CD4-positive, alpha-beta T cell (primary cell): ENCODE measurements around the gene THBS2. TPM values are rescaled to one million over a fixed set of nuclear protein-coding genes. Genes with fewer than 3 reads are reported as not detected.

Experiments
- ATAC-seq: fragments of 200-7000 bp; cut with Tn5 transposase; one replicate; pipeline ENCODE4 v1.10.0; 2022; ENCODE audit warnings: mild to moderate bottlenecking; ENCODE audit not compliant: poor library complexity
- CTCF ChIA-PET: fragments of 350-600 bp; sonication (Branson Sonifier 250); formaldehyde crosslinking; loops from one replicate; lab custom pipeline; 2021; ENCODE audit warnings: antibody characterized with exemption, inconsistent platforms; lab: Charles Lee
- POLR2A ChIA-PET: fragments of 350-600 bp; sonication (Branson Sonifier 250); formaldehyde crosslinking; loops from one replicate; lab custom pipeline; 2021; ENCODE audit warnings: antibody characterized with exemption, inconsistent platforms; lab: Charles Lee
- DNase-seq, 14 experiments: peaks; one replicate each; pipeline ENCODE4 v3.0.0-alpha.2; 2013 to 2020; ENCODE audit warnings: mixed read lengths in 2 of 14
- H3K27ac ChIP-seq, 2 donors: one replicate each; pipeline versions ENCODE4 v1.5.1 to v1.7.0; 2013; ENCODE audit warnings: low read length in 2 of 2, low read depth in 1 of 2, mild to moderate bottlenecking in 1 of 2
- H3K27me3 ChIP-seq, 2 experiments: 1 replicate in 1 of 2; 2 replicates in 1 of 2; pipeline versions ENCODE4 v1.6.1 to v1.7.0; 2013; ENCODE audit warnings: low read length in 2 of 2, control low read depth in 1 of 2, mild to moderate bottlenecking in 1 of 2, moderate library complexity in 1 of 2; ENCODE audit not compliant: insufficient read depth in 2 of 2, control insufficient read depth in 1 of 2
- H3K36me3 ChIP-seq: one replicate; pipeline ENCODE4 v1.6.1; 2013; ENCODE audit warnings: low read length, control low read depth; ENCODE audit not compliant: insufficient read depth
- H3K4me1 ChIP-seq: one replicate; pipeline ENCODE4 v1.6.1; 2013; ENCODE audit warnings: low read length, control low read depth; ENCODE audit not compliant: insufficient read depth
- H3K4me3 ChIP-seq: one replicate; pipeline ENCODE4 v1.5.1; 2013; ENCODE audit warnings: mild to moderate bottlenecking, low read length, moderate library complexity
- H3K9me3 ChIP-seq, 2 experiments: 1 replicate in 1 of 2; 2 replicates in 1 of 2; pipeline versions ENCODE4 v1.6.1 to v1.7.0; 2013; ENCODE audit warnings: low read length in 2 of 2, mild to moderate bottlenecking in 2 of 2, control low read depth in 1 of 2, moderate library complexity in 1 of 2; ENCODE audit not compliant: control insufficient read depth in 1 of 2, insufficient read depth in 1 of 2
- H3K27ac Mint-ChIP-seq: one replicate; pipeline ENCODE4 v1.8.0; 2020; ENCODE audit warnings: mixed read lengths
- H3K27me3 Mint-ChIP-seq: one replicate; pipeline ENCODE4 v1.8.0; 2021; ENCODE audit warnings: mixed read lengths
- H3K36me3 Mint-ChIP-seq: one replicate; pipeline ENCODE4 v1.8.0; 2021; ENCODE audit warnings: low read depth, mixed read lengths
- H3K4me1 Mint-ChIP-seq: one replicate; pipeline ENCODE4 v1.8.0; 2021; ENCODE audit warnings: low read depth, mixed read lengths
- H3K4me3 Mint-ChIP-seq: one replicate; pipeline ENCODE4 v1.8.0; 2020; ENCODE audit warnings: mild to moderate bottlenecking, mixed read lengths
- H3K9me3 Mint-ChIP-seq: one replicate; pipeline ENCODE4 v1.8.0; 2020; ENCODE audit warnings: mixed read lengths
- CTCF ChIP-seq: fragments of 200-600 bp; IDR thresholded peaks from one replicate; pipeline ENCODE4 v1.8.0; 2022; ENCODE audit warnings: antibody characterized with exemption, mild to moderate bottlenecking
- intact Hi-C, 2 experiments: fragments of 100-400 bp; cut with DNase I in 1 of 2; cut with micrococcal nuclease in 1 of 2; formaldehyde crosslinking; loops; one replicate each; pipeline versions ENCODE4 v1.15.1 to v1.9.0; 2023 to 2025; cut with DNase I, micrococcal nuclease
- total RNA-seq, 174 experiments: library from RNA in 2 of 174; stranded (reverse) in 2 of 174; gene quantifications; one replicate each; pipeline ENCODE4 v1.2.3 and lab custom pipeline; 2021 to 2026

The THBS2 gene
- total RNA-seq, 2 experiments from 2014 or later, result not detected

DNA sequence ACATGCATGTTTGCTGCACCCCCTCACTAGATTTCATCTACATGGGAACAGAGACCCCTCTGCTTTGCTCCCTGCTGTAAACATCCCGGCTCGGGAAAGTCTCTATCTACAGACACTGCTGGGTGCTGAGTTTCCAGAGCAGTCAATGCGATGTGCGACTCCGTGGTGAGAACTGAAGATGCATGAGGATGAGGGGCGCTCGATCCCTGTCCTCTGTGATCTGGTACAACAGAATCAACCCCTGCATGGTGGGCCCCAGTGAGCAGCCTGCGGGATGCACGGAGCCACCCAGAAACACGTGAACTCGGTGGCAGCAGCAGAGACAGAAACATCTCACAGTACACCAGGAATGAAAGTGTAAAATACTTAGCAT is 83.1 kb downstream of the THBS2 start:
- intact Hi-C loops, result no loop called here
- ChIA-PET CTCF (no interaction called here), POLR2A (no interaction called here)
- DNase-seq (no peak), ATAC-seq (no peak)
- no peaks in the 10 kb centered on the region for H3K36me3 Mint-ChIP-seq
- no peaks in the 10 kb centered on the region for H3K4me1 Mint-ChIP-seq
- no peak overlapping the region for H3K4me3 ChIP-seq
- no peaks in the 10 kb centered on the region for H3K9me3 Mint-ChIP-seq
- no peaks in the 10 kb centered on the region for H3K36me3 ChIP-seq
- no peaks in the 10 kb centered on the region for H3K27me3 Mint-ChIP-seq
- H3K27ac Mint-ChIP-seq, result no peak overlapping the region
- no peaks in the 10 kb centered on the region for H3K4me1 ChIP-seq
- H3K27ac ChIP-seq, result no peak overlapping the region
- no peak for TF ChIP-seq CTCF
- no peak overlapping the region for H3K4me3 Mint-ChIP-seq
- H3K9me3 ChIP-seq, result no peaks in the 10 kb centered on the region
- H3K27me3 ChIP-seq, result no peaks in the 10 kb centered on the region

DNA sequence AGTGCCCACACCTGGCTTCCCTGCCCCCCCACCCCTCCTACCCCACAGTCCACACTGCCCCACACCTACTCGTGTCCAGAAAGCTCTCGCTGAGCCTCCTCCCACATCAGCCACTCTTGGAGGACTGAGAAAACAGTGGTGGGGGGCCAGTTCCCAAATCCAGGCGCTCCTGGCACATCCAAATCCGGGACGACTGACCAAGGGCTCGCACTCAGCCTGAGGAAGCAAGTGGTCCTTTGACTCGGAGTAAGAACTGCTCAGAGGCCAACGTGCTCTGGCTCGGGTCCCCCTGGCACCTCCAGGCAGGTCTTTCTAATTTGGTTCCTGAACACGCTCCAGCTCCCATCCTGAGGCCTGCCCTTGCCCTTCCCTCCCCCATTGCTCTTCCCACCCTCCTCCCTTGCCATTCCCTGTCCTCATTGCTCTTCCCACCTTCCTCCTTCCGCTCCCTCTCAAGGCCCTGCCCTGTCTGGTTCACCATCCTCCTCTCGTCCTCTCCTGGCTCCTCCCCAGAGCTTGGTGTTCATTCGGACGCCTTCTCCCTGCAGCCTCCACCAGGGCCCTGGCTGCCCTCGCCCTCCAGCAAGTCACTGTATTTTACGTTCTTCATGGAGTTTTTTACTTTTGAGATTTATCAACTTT is 83.6 kb downstream of the THBS2 start:
- Histone ChIP-seq H3K4me3 (no peak overlapping the region), H3K27ac (no peak overlapping the region), H3K9me3 (no peaks in the 10 kb centered on the region), H3K36me3 (no peaks in the 10 kb centered on the region), H3K4me1 (no peaks in the 10 kb centered on the region), H3K27me3 (no peaks in the 10 kb centered on the region)
- no peak overlapping the region for H3K27ac Mint-ChIP-seq
- ChIA-PET POLR2A (no interaction called here), CTCF (no interaction called here)
- H3K27me3 Mint-ChIP-seq, result no peaks in the 10 kb centered on the region
- no peaks in the 10 kb centered on the region for H3K36me3 Mint-ChIP-seq
- no peaks in the 10 kb centered on the region for H3K4me1 Mint-ChIP-seq
- TF ChIP-seq CTCF, result no peak
- ATAC-seq (no peak), DNase-seq (no peak)
- intact Hi-C loops, result no loop called here
- no peak overlapping the region for H3K4me3 Mint-ChIP-seq
- H3K9me3 Mint-ChIP-seq, result no peaks in the 10 kb centered on the region

GRCh38 chr6:169169375-169169774 is 84.3 kb downstream of the THBS2 start:
- TF ChIP-seq CTCF, result no peak
- ChIA-PET POLR2A (no interaction called here), CTCF (no interaction called here)
- Mint-ChIP-seq H3K4me3 (no peak overlapping the region), H3K9me3 (no peaks in the 10 kb centered on the region), H3K36me3 (no peaks in the 10 kb centered on the region), H3K27ac (no peak overlapping the region), H3K27me3 (no peaks in the 10 kb centered on the region), H3K4me1 (no peaks in the 10 kb centered on the region)
- H3K27ac ChIP-seq, result no peak overlapping the region
- no peak for ATAC-seq
- H3K9me3 ChIP-seq, result no peaks in the 10 kb centered on the region
- no peaks in the 10 kb centered on the region for H3K36me3 ChIP-seq
- H3K4me3 ChIP-seq, result no peak overlapping the region
- intact Hi-C loops, result no loop called here
- DNase-seq, result no peak
- no peaks in the 10 kb centered on the region for H3K4me1 ChIP-seq
- H3K27me3 ChIP-seq, result no peaks in the 10 kb centered on the region
